Fibroblast of the aortic adventitia (primary cell): ENCODE data around the gene IL4R. TPM values are rescaled to one million over a fixed set of nuclear protein-coding genes. Genes with fewer than 3 reads are reported as not detected.

Source experiments
- DNase-seq: peaks from one replicate; pipeline ENCODE4 v3.0.0-alpha.2; 2010; ENCODE audit warnings: low read depth
- H3K4me3 ChIP-seq: 2 replicates; pipeline ENCODE4 v1.5.1; 2011; ENCODE audit warnings: low read depth, mild to moderate bottlenecking, control low read depth, low read length, moderate library complexity
- total RNA-seq: library from RNA; depleted of rRNA; stranded (reverse); fragments of >200 nt; gene quantifications from 2 replicates; pipeline ENCODE4 v1.2.3, GENCODE V29; 2012; ENCODE audit warnings: low replicate concordance
- TF ChIP-seq, protein P1 (sequence below): IDR thresholded peaks from 2 replicates; pipeline ENCODE4 v1.5.1; 2011; ENCODE audit warnings: mild to moderate bottlenecking, low read length, control low read depth, inconsistent platforms; ENCODE audit not compliant: insufficient read depth

The IL4R gene
- total RNA-seq, 1 donor = 25.6 TPM

DNA sequence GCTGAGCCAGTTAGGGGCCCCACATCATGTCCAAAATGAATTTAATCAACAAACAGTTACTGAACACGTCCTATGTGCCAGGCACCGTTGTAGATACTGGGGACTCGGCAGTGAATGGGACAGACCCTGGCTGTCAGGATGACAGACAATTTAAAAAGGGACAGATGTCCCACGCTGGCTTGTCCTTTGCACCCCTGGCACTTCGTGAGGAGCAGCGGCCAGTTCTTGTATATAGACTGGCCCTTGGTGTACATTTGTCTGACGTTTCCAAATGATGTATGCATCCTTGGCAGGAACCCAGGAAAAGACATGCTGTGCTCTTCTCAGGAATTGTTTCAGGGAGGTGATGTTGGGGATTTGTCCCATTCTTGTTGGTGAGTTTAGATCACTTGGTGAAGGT lies 21.1 kb downstream of the IL4R start:
- DNase-seq = no peak
- no peak overlapping the region for H3K4me3 ChIP-seq
- TF ChIP-seq, protein P1, sequence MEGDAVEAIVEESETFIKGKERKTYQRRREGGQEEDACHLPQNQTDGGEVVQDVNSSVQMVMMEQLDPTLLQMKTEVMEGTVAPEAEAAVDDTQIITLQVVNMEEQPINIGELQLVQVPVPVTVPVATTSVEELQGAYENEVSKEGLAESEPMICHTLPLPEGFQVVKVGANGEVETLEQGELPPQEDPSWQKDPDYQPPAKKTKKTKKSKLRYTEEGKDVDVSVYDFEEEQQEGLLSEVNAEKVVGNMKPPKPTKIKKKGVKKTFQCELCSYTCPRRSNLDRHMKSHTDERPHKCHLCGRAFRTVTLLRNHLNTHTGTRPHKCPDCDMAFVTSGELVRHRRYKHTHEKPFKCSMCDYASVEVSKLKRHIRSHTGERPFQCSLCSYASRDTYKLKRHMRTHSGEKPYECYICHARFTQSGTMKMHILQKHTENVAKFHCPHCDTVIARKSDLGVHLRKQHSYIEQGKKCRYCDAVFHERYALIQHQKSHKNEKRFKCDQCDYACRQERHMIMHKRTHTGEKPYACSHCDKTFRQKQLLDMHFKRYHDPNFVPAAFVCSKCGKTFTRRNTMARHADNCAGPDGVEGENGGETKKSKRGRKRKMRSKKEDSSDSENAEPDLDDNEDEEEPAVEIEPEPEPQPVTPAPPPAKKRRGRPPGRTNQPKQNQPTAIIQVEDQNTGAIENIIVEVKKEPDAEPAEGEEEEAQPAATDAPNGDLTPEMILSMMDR = no peak

DNA sequence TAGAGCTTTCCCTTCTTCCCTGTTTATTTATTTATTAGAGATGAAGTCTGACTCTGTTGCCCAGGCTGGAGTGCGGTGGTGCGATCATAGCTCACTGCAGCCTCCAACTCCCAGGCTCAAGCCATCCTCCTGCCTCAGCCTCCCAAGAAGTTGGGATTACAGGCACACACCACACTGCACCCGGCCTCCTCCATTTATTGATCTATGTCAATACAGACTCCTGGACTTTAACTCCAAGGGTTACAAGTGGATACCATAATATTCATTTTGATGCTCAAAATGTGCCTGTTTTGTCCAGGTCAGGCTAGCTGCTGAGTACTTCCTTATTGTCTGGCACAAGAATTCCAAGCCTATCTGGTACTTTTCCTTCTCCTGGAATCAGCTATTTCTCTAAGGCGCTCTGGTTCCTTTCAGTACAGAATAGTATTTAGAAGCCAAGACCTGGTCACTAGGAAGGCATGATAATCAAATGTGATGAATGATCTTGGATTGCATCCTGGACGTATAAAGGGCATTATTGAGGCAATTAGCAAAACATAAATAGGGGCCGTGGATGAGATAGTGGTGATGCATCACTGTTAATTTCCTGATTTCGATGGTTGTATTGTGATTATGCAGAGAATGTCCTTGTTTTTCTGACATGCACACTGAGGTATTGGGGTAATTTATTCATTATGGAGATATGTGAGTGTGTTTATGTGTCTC lies 21.7 kb downstream of the IL4R start:
- no peak overlapping the region for H3K4me3 ChIP-seq
- TF ChIP-seq, protein P1 = no peak
- peak; percentile 73 for DNase-seq

DNA sequence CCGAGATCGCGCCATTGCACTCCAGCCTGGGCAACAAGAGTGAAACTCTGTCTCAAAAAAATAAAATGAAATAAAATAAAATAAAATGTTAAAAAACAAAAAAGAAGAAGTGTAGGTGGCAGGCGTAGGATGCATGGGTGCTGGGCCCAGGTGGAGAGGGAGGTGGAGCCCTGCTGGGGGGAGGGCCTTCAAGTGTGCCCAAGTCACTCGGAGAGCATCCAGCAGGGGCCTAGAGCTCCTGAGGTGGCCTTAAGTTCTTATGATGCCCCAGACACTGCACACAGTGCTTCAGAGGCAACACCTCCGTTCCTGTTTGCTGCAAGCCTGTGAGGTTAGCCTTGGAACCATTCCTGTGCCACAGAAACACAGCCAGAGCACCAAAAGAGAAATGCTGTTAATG lies 23.2 kb downstream of the IL4R start:
- DNase-seq = no peak

DNA sequence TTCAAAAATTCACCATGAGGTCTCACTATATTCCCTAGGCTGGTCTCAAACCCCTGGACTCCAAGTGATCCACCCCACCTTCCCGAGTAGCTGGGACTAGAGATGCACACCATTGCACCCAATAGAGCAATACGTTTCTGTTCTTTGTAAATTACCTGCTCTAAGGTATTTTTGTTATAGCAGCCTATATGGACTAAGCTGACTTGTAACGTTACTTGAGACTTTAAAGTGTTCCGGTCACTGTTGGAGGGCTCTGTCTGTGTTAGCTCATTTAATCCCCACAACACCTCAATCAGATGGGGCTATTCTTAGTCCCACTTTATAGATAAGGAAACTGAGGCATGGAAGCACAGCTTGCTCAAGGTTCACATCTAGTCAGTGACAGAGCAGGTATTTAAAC lies 25.4 kb downstream of the IL4R start:
- TF ChIP-seq, protein P1 = no peak
- H3K4me3 ChIP-seq = no peak overlapping the region
- DNase-seq = no peak

More for the DNA sequence above, 23.2 kb downstream of the IL4R start:
- TF ChIP-seq, protein P1 = no peak
- no peak overlapping the region for H3K4me3 ChIP-seq

DNA sequence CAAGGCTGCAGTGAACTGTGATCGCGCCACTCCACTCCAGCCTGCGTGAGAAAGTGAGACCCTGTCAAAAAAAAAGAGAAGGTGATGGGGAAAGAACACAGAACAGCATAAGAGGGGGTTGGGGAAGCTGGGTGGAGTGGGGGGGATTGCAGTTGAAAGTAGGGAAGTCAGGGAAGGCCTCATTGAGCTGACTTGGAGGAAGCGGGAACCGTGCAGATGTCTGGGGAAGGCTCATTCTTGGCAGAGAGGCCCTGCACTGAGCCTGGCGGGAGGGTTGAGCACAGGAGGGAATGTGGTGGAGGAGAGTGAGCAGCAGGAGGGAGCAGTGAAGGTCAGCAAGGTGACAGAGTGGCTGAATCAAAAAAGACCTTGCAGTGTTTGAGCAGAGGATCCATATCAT lies 26.9 kb downstream of the IL4R start:
- no peak for DNase-seq
- H3K4me3 ChIP-seq = no peak overlapping the region
- TF ChIP-seq, protein P1 = no peak

DNA sequence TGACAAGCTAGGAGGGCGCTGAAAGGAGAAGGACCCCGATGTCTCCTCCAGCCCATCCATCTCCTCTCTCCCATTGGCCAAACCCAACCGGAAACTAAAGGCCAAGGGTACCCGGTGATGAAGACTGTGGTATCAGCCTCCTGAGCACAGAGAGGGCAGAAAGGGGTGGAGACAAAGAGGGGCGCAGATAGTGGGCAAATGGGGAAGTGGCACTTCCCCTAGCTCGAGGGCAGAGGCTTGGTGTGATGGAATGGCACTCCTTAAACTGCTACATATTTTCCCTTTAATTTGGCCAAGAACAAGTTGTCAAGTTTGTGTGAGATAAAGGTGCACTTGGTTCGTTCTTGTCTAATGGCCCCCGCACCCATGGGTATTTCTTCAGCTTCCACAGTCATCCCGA lies 27.8 kb downstream of the IL4R start:
- no peak for DNase-seq
- TF ChIP-seq, protein P1 = no peak
- H3K4me3 ChIP-seq = no peak overlapping the region

DNA sequence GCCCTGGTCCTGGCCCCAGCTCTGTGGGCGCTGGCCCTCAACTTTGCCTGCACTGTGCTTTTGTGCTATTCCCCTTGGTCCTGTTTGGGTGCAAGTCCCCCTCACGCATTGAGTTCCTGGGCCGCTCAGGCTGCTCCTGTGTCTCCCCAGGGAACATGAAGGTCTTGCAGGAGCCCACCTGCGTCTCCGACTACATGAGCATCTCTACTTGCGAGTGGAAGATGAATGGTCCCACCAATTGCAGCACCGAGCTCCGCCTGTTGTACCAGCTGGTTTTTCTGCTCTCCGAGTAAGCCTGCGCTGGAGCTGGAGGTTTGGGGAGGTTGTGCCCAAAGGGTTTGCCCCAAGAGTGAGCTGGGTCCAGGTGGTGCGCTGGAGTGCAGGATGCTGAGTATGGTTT lies 28.2 kb downstream of the IL4R start:
- H3K4me3 ChIP-seq = no peak overlapping the region
- TF ChIP-seq, protein P1 = no peak
- no peak for DNase-seq
